WTC11 (cell line): Measurements from ENCODE around the gene RRAS. TPM values are rescaled to one million over a fixed set of nuclear protein-coding genes. Genes with fewer than 3 reads are reported as not detected.

Source experiments
- ATAC-seq: fragments of 200-7000 bp; cut with Tn5 transposase; 2 replicates; pipeline ENCODE4 v1.10.0; 2021; ENCODE audit warnings: mild to moderate bottlenecking, moderate library complexity
- CTCF ChIA-PET: fragments of 300-600 bp; sonication (Branson Sonifier 250); formaldehyde crosslinking; loops from one replicate; lab custom pipeline; 2021; ENCODE audit warnings: antibody characterized with exemption; lab: Charles Lee
- POLR2A ChIA-PET: fragments of 350-600 bp; sonication (Branson Sonifier 250); formaldehyde crosslinking; loops from one replicate; lab custom pipeline; 2021; ENCODE audit warnings: antibody characterized with exemption; lab: Charles Lee
- DNase-seq: peaks from one replicate; pipeline ENCODE4 v3.0.0; 2021; ENCODE audit warnings: low spot score
- H3K27ac Mint-ChIP-seq: 2 replicates; pipeline ENCODE4 v1.8.0; 2021; ENCODE audit warnings: mixed read lengths
- H3K27me3 Mint-ChIP-seq: 2 replicates; pipeline ENCODE4 v1.8.0; 2021; ENCODE audit warnings: low read depth, mild to moderate bottlenecking, moderate library complexity, mixed read lengths
- H3K36me3 Mint-ChIP-seq: 2 replicates; pipeline ENCODE4 v1.8.0; 2021; ENCODE audit warnings: mixed read lengths
- H3K4me1 Mint-ChIP-seq: 2 replicates; pipeline ENCODE4 v1.8.0; 2022; ENCODE audit warnings: mixed read lengths
- H3K4me3 Mint-ChIP-seq: 2 replicates; pipeline ENCODE4 v1.8.0; 2021; ENCODE audit warnings: mild to moderate bottlenecking, moderate library complexity, mixed read lengths
- H3K9me3 Mint-ChIP-seq: 2 replicates; pipeline ENCODE4 v1.8.0; 2021; ENCODE audit warnings: mixed read lengths
- ELF4 ChIP-seq: sonication (generic); formaldehyde crosslinking; IDR thresholded peaks from 2 replicates; pipeline ENCODE4 v1.8.1; 2022; ENCODE audit warnings: low read depth, mild to moderate bottlenecking, moderate library complexity, missing genetic modification reagents
- GTF2I ChIP-seq: fragments of 250-450 bp; sonication (Bioruptor Pico); conservative IDR thresholded peaks from 2 replicates; pipeline ENCODE4 v1.4.0; 2021; ENCODE audit warnings: mild to moderate bottlenecking
- IRF1 ChIP-seq: sonication (generic); formaldehyde crosslinking; IDR thresholded peaks from 2 replicates; pipeline ENCODE4 v1.8.0; 2023; ENCODE audit warnings: missing genetic modification reagents
- NR1H2 ChIP-seq: sonication (generic); formaldehyde crosslinking; IDR thresholded peaks from 2 replicates; pipeline ENCODE4 v1.9.0; 2021; ENCODE audit warnings: mild to moderate bottlenecking, moderate library complexity, missing genetic modification reagents
- OVOL2 ChIP-seq: fragments of 250-450 bp; sonication (Bioruptor Pico); IDR thresholded peaks from 2 replicates; pipeline ENCODE4 v1.9.0; 2021; ENCODE audit warnings: mild to moderate bottlenecking, borderline replicate concordance
- PREB ChIP-seq: sonication (generic); formaldehyde crosslinking; IDR thresholded peaks from 2 replicates; pipeline ENCODE4 v1.8.1; 2022; ENCODE audit warnings: mild to moderate bottlenecking, missing genetic modification reagents, moderate library complexity, borderline replicate concordance
- RELA ChIP-seq: sonication (generic); formaldehyde crosslinking; IDR thresholded peaks from 2 replicates; pipeline ENCODE4 v1.8.1; 2022; ENCODE audit warnings: missing genetic modification reagents, mild to moderate bottlenecking, borderline replicate concordance
- SP1 ChIP-seq: sonication (generic); formaldehyde crosslinking; conservative IDR thresholded peaks from 2 replicates; pipeline ENCODE4 v1.8.1; 2022; ENCODE audit warnings: missing genetic modification reagents
- ZBTB43 ChIP-seq: sonication (generic); formaldehyde crosslinking; IDR thresholded peaks from 2 replicates; pipeline ENCODE4 v1.8.1; 2023; ENCODE audit warnings: mild to moderate bottlenecking, missing genetic modification reagents
- ZMAT4 ChIP-seq: fragments of 250-450 bp; sonication (Bioruptor Pico); IDR thresholded peaks from 2 replicates; pipeline ENCODE4 v1.9.0; 2021; ENCODE audit warnings: mild to moderate bottlenecking
- ZNF263 ChIP-seq: sonication (generic); formaldehyde crosslinking; IDR thresholded peaks from 2 replicates; pipeline ENCODE4 v1.8.1; 2022; ENCODE audit warnings: low read depth, mild to moderate bottlenecking, moderate library complexity, missing genetic modification reagents
- total RNA-seq: library from RNA; stranded (reverse); gene quantifications from 3 replicates; pipeline ENCODE4 v1.2.3, GENCODE V29; 2021
- TF ChIP-seq, protein P1 (sequence below): sonication (generic); formaldehyde crosslinking; IDR thresholded peaks from 2 replicates; pipeline ENCODE4 v1.8.0; 2022; ENCODE audit warnings: mild to moderate bottlenecking, missing genetic modification reagents
- TF ChIP-seq, protein P2 (sequence below): sonication (generic); formaldehyde crosslinking; conservative IDR thresholded peaks from 2 replicates; pipeline ENCODE4 v1.8.1; 2023; ENCODE audit warnings: mild to moderate bottlenecking, low read depth, missing genetic modification reagents, moderate library complexity
- TF ChIP-seq, protein P3 (sequence below): sonication (generic); formaldehyde crosslinking; IDR thresholded peaks from 2 replicates; pipeline ENCODE4 v1.8.1; 2023; ENCODE audit warnings: mild to moderate bottlenecking, missing genetic modification reagents

Gene RRAS
- total RNA-seq, 1 experiment from 2014 or later = 11.4 TPM

- TF ChIP-seq, protein P1, sequence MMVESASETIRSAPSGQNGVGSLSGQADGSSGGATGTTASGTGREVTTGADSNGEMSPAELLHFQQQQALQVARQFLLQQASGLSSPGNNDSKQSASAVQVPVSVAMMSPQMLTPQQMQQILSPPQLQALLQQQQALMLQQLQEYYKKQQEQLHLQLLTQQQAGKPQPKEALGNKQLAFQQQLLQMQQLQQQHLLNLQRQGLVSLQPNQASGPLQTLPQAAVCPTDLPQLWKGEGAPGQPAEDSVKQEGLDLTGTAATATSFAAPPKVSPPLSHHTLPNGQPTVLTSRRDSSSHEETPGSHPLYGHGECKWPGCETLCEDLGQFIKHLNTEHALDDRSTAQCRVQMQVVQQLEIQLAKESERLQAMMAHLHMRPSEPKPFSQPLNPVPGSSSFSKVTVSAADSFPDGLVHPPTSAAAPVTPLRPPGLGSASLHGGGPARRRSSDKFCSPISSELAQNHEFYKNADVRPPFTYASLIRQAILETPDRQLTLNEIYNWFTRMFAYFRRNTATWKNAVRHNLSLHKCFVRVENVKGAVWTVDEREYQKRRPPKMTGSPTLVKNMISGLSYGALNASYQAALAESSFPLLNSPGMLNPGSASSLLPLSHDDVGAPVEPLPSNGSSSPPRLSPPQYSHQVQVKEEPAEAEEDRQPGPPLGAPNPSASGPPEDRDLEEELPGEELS = no peak; the same call in 1 of the 2 replicates
- TF ChIP-seq, protein P2, sequence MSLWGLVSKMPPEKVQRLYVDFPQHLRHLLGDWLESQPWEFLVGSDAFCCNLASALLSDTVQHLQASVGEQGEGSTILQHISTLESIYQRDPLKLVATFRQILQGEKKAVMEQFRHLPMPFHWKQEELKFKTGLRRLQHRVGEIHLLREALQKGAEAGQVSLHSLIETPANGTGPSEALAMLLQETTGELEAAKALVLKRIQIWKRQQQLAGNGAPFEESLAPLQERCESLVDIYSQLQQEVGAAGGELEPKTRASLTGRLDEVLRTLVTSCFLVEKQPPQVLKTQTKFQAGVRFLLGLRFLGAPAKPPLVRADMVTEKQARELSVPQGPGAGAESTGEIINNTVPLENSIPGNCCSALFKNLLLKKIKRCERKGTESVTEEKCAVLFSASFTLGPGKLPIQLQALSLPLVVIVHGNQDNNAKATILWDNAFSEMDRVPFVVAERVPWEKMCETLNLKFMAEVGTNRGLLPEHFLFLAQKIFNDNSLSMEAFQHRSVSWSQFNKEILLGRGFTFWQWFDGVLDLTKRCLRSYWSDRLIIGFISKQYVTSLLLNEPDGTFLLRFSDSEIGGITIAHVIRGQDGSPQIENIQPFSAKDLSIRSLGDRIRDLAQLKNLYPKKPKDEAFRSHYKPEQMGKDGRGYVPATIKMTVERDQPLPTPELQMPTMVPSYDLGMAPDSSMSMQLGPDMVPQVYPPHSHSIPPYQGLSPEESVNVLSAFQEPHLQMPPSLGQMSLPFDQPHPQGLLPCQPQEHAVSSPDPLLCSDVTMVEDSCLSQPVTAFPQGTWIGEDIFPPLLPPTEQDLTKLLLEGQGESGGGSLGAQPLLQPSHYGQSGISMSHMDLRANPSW (CRISPR knock-in tag) = no peak
Measured at GRCh38 chr19:49672131-49672919, 32.4 kb upstream of the RRAS start (continued).

GRCh38 chr19:49669516-49669915 lies 29.6 kb upstream of the RRAS start:
- Mint-ChIP-seq H3K36me3 (peaks cover 27% of the 10 kb centered on the region), H3K4me1 (peaks cover 15% of the 10 kb centered on the region), H3K27ac (peak overlapping the region; percentile 81), H3K9me3 (no peaks in the 10 kb centered on the region), H3K4me3 (no peak overlapping the region), H3K27me3 (no peaks in the 10 kb centered on the region; the same call in 1 of the 2 replicates)
- DNase-seq (no peak), ATAC-seq (no peak)
- ChIA-PET CTCF (interaction anchor here (0.9 to 10.7 kb wide), 2 partner anchors 11 to 28 kb away, joined by 5 to 108 read pairs; partner anchors contain the start of genes RRAS and SCAF1), POLR2A (no interaction called here)
- no peak for TF ChIP-seq SP1 (CRISPR knock-in tag)
- no peak for TF ChIP-seq GTF2I (CRISPR knock-in tag)
- no peak for TF ChIP-seq ZBTB43 (CRISPR knock-in tag)
- no peak for TF ChIP-seq ZNF263 (CRISPR knock-in tag)
- TF ChIP-seq, protein P1 = no peak
- no peak for TF ChIP-seq PREB (CRISPR knock-in tag)
- TF ChIP-seq, protein P3, sequence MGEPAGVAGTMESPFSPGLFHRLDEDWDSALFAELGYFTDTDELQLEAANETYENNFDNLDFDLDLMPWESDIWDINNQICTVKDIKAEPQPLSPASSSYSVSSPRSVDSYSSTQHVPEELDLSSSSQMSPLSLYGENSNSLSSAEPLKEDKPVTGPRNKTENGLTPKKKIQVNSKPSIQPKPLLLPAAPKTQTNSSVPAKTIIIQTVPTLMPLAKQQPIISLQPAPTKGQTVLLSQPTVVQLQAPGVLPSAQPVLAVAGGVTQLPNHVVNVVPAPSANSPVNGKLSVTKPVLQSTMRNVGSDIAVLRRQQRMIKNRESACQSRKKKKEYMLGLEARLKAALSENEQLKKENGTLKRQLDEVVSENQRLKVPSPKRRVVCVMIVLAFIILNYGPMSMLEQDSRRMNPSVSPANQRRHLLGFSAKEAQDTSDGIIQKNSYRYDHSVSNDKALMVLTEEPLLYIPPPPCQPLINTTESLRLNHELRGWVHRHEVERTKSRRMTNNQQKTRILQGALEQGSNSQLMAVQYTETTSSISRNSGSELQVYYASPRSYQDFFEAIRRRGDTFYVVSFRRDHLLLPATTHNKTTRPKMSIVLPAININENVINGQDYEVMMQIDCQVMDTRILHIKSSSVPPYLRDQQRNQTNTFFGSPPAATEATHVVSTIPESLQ (CRISPR knock-in tag) = no peak
- no peak for TF ChIP-seq ELF4 (CRISPR knock-in tag)
- TF ChIP-seq, protein P2 (CRISPR knock-in tag) = no peak
- TF ChIP-seq NR1H2 (CRISPR knock-in tag) = no peak
- no peak for TF ChIP-seq IRF1 (CRISPR knock-in tag)
- no peak for TF ChIP-seq RELA
- no peak for TF ChIP-seq OVOL2
- TF ChIP-seq ZMAT4 = no peak
